SK-N-SH (cell line): Measurements from ENCODE around the gene HMOX2.

Source experiments
- EP300 ChIP-seq, 2 experiments: IDR thresholded peaks; 2 replicates each; pipeline versions ENCODE4 v1.4.0 to v1.6.1; 2012; ENCODE audit warnings: borderline replicate concordance in 1 of 2, low read depth in 1 of 2, low read length in 1 of 2
- EZH2phosphoT487 ChIP-seq: fragments of 200-600 bp; sonication (generic); IDR thresholded peaks from 2 replicates; pipeline ENCODE4 v1.6.1; 2017; ENCODE audit warnings: low read depth, mixed run types, mild to moderate bottlenecking, antibody characterized with exemption, moderate library complexity, borderline replicate concordance
- FOSL2 ChIP-seq: IDR thresholded peaks from 2 replicates; pipeline ENCODE4 v1.4.0; 2012; ENCODE audit warnings: low read depth, mild to moderate bottlenecking, moderate library complexity, borderline replicate concordance
- JUND ChIP-seq: IDR thresholded peaks from 2 replicates; pipeline ENCODE4 v1.4.0; 2012
- POLR2AphosphoS5 ChIP-seq: IDR thresholded peaks from 2 replicates; pipeline ENCODE4 v1.6.1; 2012; ENCODE audit warnings: low read depth, low read length
- RAD21 ChIP-seq: IDR thresholded peaks from 2 replicates; pipeline ENCODE4 v1.6.1; 2012; ENCODE audit warnings: mild to moderate bottlenecking, low read length
- RCOR1 ChIP-seq: fragments of 150-350 bp; IDR thresholded peaks from 2 replicates; pipeline ENCODE4 v1.6.1; 2017; ENCODE audit warnings: antibody characterized with exemption, low read length
- RFX5 ChIP-seq: IDR thresholded peaks from 2 replicates; pipeline ENCODE4 v1.6.1; 2012; ENCODE audit warnings: mild to moderate bottlenecking, improper control_type of control experiment, low read length
- TAF1 ChIP-seq: IDR thresholded peaks from 2 replicates; pipeline ENCODE4 v1.6.1; 2012; ENCODE audit warnings: low read depth, mild to moderate bottlenecking, low read length, moderate library complexity, borderline replicate concordance
- TEAD4 ChIP-seq: IDR thresholded peaks from 2 replicates; pipeline ENCODE4 v1.4.0; 2012; ENCODE audit warnings: mild to moderate bottlenecking, borderline replicate concordance; ENCODE audit not compliant: insufficient read depth
- TF ChIP-seq, protein P1 (sequence below): fragments of 200-600 bp; sonication (generic); IDR thresholded peaks from 2 replicates; pipeline ENCODE4 v1.6.1; 2017; ENCODE audit warnings: antibody characterized with exemption, mild to moderate bottlenecking, moderate library complexity
- TF ChIP-seq, protein P2 (sequence below): IDR thresholded peaks from 2 replicates; pipeline ENCODE4 v1.4.0; 2012; ENCODE audit warnings: low read depth, borderline replicate concordance

DNA sequence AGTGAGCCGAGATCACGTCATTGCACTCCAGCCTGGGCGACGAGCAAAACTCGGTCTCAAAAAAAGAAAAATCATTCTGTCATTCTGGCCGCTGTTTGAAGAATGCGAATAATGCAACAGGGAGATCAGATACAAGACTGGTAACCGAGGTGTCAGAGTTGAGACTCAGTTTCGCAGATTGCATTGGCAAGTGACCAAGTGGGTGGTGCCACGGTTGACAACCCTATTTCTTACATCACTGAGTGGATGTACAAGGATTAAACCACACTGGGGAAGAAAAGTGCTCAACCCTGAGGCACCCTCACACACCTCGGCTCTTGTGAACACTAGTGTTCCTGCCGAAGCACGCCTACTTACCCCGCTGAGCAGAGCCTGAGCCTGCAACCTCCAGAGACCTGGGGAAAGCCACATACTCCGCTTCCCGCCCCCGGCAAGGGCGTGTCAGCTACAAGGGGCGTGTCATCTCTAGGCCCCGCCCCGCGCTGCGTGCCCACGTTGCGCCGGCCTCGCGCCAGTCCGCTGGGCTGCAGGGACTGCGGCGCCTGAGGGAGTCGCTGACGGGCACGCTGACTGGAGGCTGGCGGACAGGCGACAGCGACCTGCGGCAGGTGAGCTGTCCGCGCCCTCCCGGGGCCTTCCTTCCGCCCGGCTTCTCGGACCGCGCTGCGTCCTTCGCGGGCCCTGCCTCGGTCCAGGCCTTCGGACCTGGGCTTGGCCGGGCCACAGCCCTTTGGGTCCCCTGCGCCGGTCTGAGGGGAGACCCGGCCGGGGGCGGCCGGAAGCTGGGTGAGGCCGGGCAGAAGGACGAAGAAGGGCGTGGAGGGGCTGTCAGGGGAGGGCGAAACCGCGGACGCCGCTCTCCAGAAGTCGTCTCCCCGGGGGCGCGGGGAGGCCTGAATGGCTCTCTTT lies at the start of gene HMOX2:
- peak; percentile 78; the same call in 1 of the 2 replicates for TF ChIP-seq POLR2AphosphoS5
- no peak for TF ChIP-seq EZH2phosphoT487
- TF ChIP-seq FOSL2 = no peak
- TF ChIP-seq, protein P1, sequence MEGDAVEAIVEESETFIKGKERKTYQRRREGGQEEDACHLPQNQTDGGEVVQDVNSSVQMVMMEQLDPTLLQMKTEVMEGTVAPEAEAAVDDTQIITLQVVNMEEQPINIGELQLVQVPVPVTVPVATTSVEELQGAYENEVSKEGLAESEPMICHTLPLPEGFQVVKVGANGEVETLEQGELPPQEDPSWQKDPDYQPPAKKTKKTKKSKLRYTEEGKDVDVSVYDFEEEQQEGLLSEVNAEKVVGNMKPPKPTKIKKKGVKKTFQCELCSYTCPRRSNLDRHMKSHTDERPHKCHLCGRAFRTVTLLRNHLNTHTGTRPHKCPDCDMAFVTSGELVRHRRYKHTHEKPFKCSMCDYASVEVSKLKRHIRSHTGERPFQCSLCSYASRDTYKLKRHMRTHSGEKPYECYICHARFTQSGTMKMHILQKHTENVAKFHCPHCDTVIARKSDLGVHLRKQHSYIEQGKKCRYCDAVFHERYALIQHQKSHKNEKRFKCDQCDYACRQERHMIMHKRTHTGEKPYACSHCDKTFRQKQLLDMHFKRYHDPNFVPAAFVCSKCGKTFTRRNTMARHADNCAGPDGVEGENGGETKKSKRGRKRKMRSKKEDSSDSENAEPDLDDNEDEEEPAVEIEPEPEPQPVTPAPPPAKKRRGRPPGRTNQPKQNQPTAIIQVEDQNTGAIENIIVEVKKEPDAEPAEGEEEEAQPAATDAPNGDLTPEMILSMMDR = peak; percentile 53
- TF ChIP-seq RCOR1 = no peak
- TF ChIP-seq RAD21 = no peak
- no peak for TF ChIP-seq RFX5
- TF ChIP-seq, protein P2, sequence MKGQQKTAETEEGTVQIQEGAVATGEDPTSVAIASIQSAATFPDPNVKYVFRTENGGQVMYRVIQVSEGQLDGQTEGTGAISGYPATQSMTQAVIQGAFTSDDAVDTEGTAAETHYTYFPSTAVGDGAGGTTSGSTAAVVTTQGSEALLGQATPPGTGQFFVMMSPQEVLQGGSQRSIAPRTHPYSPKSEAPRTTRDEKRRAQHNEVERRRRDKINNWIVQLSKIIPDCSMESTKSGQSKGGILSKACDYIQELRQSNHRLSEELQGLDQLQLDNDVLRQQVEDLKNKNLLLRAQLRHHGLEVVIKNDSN = no peak
- TF ChIP-seq TAF1 = peak; percentile 77
- no peak for TF ChIP-seq EP300 (IDR thresholded peaks at IDR 0.05; ENCODE audit: borderline replicate concordance in 1 of 2, low read depth in 1 of 2, low read length in 1 of 2)
- no peak for TF ChIP-seq TEAD4
- no peak for TF ChIP-seq JUND
